Psoas muscle (tissue), 8 donors: ENCODE measurements around the gene SAMD11. TPM values are rescaled to one million over a fixed set of nuclear protein-coding genes. Genes with fewer than 3 reads are reported as not detected.
A peak's percentile ranks its signal among the peaks of the same experiment; 100 is the strongest.

ENCODE experiments used
- ATAC-seq, 4 donors: fragments of 200-7000 bp; cut with Tn5 transposase; one replicate each; pipeline ENCODE4 v1.9.1; 2020; ENCODE audit warnings: moderate library complexity in 3 of 4, mild to moderate bottlenecking in 2 of 4
- DNase-seq, 2 donors: peaks; one replicate each; pipeline ENCODE4 v3.0.0-alpha.2; 2020
- H3K27ac ChIP-seq: fragments of 200-600 bp; one replicate; pipeline ENCODE4 v1.8.0; 2022
- H3K27me3 ChIP-seq, 3 donors: fragments of 200-600 bp in 1 of 3; one replicate each; pipeline versions ENCODE4 v1.6.1 to v1.8.0; 2013 to 2022; ENCODE audit warnings: low read length in 2 of 3, mild to moderate bottlenecking in 2 of 3, moderate library complexity in 1 of 3; ENCODE audit not compliant: insufficient read depth in 3 of 3
- H3K36me3 ChIP-seq, 2 donors: fragments of 200-600 bp in 1 of 2; one replicate each; pipeline versions ENCODE4 v1.6.1 to v1.8.0; 2013 to 2022; ENCODE audit warnings: low read depth in 1 of 2, mild to moderate bottlenecking in 1 of 2, moderate library complexity in 1 of 2; ENCODE audit not compliant: insufficient read depth in 1 of 2
- H3K4me1 ChIP-seq: fragments of 200-600 bp; one replicate; pipeline ENCODE4 v1.8.0; 2022
- H3K4me3 ChIP-seq: fragments of 200-600 bp; one replicate; pipeline ENCODE4 v1.8.0; 2022; ENCODE audit warnings: mild to moderate bottlenecking
- H3K9me3 ChIP-seq: fragments of 200-600 bp; one replicate; pipeline ENCODE4 v1.8.0; 2022
- CTCF ChIP-seq: fragments of 200-600 bp; IDR thresholded peaks from one replicate; pipeline ENCODE4 v1.8.0; 2022; ENCODE audit warnings: antibody characterized with exemption
- WGBS, 3 donors: extraction: QIAGEN DNeasy Blood & Tissue Kit; methylation state at CpG; one replicate each; pipeline versions ENCODE4 v1.1.6 to v1.1.7; 2013; 5-methylcytosine and 5-hydroxymethylcytosine counted together
- intact Hi-C, 2 donors: fragments of 100-400 bp; cut with DNase I; formaldehyde crosslinking; loops; one replicate each; pipeline versions ENCODE4 v1.11.0 to v1.14.2; 2022
- polyA plus RNA-seq, 3 donors: library from polyadenylated mRNA; stranded (reverse); fragments of 200-250 nt; gene quantifications; one replicate each; pipeline ENCODE4 v1.2.3, GENCODE V29; 2013
- total RNA-seq, 4 donors: library from RNA; stranded (reverse); fragmentation: NEBNext Ultra II Directional in 2 of 4; extraction: Animal tissue kit (Norgen Biotek cat#: 25700) in 2 of 4; gene quantifications; one replicate each; pipeline versions ENCODE4 v1.2.1 to v1.2.4, GENCODE V29; 2021 to 2023
- donor health status: healthy with polysubstance abuse.
- donor health status: DM: no; HTN: no; CAD: no; lungs with moderate emphysema.
- donor health status: Bipolar disorder and iron deficiency.
- donor health status: healthy.
- donor health status: DM: yes; HTN: yes; CAD: no.
- donor health status: DM: no; HTN: no; CAD: no.
- donor health status: DM: no; HTN: no; CAD: no.
- donor health status: DM: yes; HTN: yes; CAD: no.

The SAMD11 gene
- total and polyA plus RNA-seq, 7 donors: 0.28 to 6.9 (median 1.0) TPM; not detected in 1

- no peak overlapping the region for H3K4me3 ChIP-seq
- no peaks in the 10 kb centered on the region for H3K4me1 ChIP-seq
- TF ChIP-seq CTCF: no peak
- ATAC-seq: no peak
- peak; percentile 11 to 42 for DNase-seq
- H3K36me3 ChIP-seq: no peaks in the 10 kb centered on the region
- no peak overlapping the region for H3K27ac ChIP-seq
- no peaks in the 10 kb centered on the region for H3K9me3 ChIP-seq
- WGBS, 3 donors: 64 to 76% (median 69%) methylated on average over 16 of the region's 16 CpGs
- peaks cover 0 to 75% (median 14%) of the 10 kb centered on the region in 3 donors for H3K27me3 ChIP-seq
- intact Hi-C loops: no loop called here
These were observed 10.1 kb upstream of the SAMD11 start for GRCh38 chr1:913491-914130.

DNA sequence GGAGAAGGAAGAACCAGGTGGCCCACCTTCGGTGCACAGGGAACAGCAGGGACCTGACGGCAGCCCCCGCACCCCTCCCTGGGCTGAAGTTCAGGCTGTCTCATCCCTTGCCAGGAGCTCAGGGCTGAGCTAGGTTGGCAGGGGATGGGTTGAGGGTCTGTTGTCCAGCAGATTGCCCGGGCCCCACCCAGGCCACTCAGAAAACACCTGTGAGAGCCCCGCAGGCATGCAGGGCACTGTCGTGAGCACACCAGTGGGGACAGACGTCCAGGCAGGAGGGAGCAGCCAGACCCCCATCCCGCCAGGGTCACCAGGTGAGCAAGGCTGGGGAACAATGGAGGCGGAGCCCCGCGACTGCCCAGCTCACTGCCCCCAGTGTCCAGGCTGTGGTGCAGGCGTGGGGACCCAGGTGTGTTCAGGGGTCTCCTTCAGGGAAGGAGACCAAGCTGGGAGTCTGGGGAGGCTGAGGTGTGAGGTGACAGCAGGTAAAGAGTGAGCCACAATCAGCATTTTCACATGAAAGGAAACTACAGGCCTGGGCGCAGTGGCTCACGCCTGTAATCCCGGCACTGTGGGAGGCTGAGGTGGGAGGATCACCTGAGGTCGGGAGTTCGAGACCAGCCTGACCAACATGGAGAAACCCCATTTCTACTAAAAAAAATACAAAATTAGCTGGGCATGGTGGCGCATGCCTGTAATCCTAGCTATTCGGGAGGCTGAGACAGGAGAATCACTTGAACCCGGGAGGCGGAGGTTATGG lies 9.4 kb upstream of the SAMD11 start:
- Histone ChIP-seq H3K9me3 (no peaks in the 10 kb centered on the region), H3K4me3 (no peak overlapping the region), H3K27me3 (peaks cover 0 to 82% (median 15%) of the 10 kb centered on the region in 3 donors), H3K4me1 (no peaks in the 10 kb centered on the region), H3K27ac (no peak overlapping the region), H3K36me3 (no peaks in the 10 kb centered on the region)
- TF ChIP-seq CTCF: no peak
- peak; percentile 11 to 26 for DNase-seq
- 73 to 81% (median 79%) methylated on average over 21 of the region's 21 CpGs for whole genome bisulfite sequencing, 3 donors
- intact Hi-C loops: no loop called here
- no peak for ATAC-seq

DNA sequence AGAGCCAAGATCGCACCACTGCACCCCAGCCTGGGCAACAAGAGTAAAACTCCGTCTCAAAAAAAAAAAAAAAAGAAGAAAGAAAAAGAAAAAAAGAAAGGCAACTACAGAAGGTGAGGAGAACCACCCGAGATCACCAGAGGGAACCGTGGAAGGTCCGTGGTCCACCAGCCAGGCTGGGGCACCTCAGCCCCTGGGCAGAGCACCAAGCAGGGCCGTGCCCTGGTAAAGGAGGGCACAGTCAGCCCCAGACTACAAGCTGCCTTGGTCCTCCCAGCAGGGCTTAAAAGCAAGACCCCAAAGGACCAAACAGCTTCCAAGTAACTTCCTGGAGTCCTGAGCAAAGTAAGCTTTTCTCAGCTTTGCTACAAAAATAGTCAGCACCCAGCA lies 8.8 kb upstream of the SAMD11 start:
- DNase-seq: no peak

GRCh38 chr1:915295-916172 lies 8.2 kb upstream of the SAMD11 start:
- no peaks in the 10 kb centered on the region for H3K36me3 ChIP-seq
- DNase-seq (peak; percentile 9 to 23), ATAC-seq (no peak)
- WGBS, 3 donors: 60 to 68% (median 64%) methylated on average over 28 of the region's 28 CpGs
- H3K9me3 ChIP-seq: no peaks in the 10 kb centered on the region
- no peak overlapping the region for H3K4me3 ChIP-seq
- H3K27ac ChIP-seq: no peak overlapping the region
- H3K27me3 ChIP-seq: peaks cover 0 to 86% (median 10%) of the 10 kb centered on the region in 3 donors
- H3K4me1 ChIP-seq: peaks cover 3% of the 10 kb centered on the region
- intact Hi-C loops: no loop called here
- no peak for TF ChIP-seq CTCF

More for the DNA sequence above, 8.8 kb upstream of the SAMD11 start:
- intact Hi-C loops: no loop called here
- Histone ChIP-seq H3K4me3 (no peak overlapping the region), H3K9me3 (no peaks in the 10 kb centered on the region), H3K4me1 (no peaks in the 10 kb centered on the region), H3K27ac (no peak overlapping the region), H3K36me3 (no peaks in the 10 kb centered on the region), H3K27me3 (peaks cover 0 to 86% (median 16%) of the 10 kb centered on the region in 3 donors)
- 56 to 69% (median 59%) methylated on average over 6 of the region's 6 CpGs for WGBS, 3 donors
- TF ChIP-seq CTCF: no peak
- no peak for ATAC-seq
